Lower leg skin (tissue), 4 donors: ENCODE measurements around the gene ARID1B. TPM values are rescaled to one million over a fixed set of nuclear protein-coding genes. Genes with fewer than 3 reads are reported as not detected.
"Not testable (repeated sequence)": the region's sequence is repeated elsewhere in the genome, so short reads cannot be mapped to it uniquely, and the experiment has no call there.

Experiments
- DNase-seq, 2 donors: peaks; one replicate each; pipeline ENCODE4 v3.0.0-alpha.2; 2019; ENCODE audit warnings: low spot score in 2 of 2
- H3K4me3 ChIP-seq: fragments of 200-600 bp; sonication (generic); 2 replicates; pipeline ENCODE4 v1.5.1; 2017; ENCODE audit warnings: mild to moderate bottlenecking, low read depth; ENCODE audit not compliant: poor library complexity, severe bottlenecking
- POLR2A ChIP-seq, 2 donors: fragments of 450-650 bp; IDR thresholded peaks; one replicate each; pipeline ENCODE4 v1.6.1; 2016 to 2017; ENCODE audit warnings: antibody characterized with exemption in 2 of 2, mild to moderate bottlenecking in 1 of 2, moderate library complexity in 1 of 2
- WGBS, 2 donors: methylation state at CpG; one replicate each; pipeline ENCODE4 v1.1.5; 2018; 5-methylcytosine and 5-hydroxymethylcytosine counted together
- intact Hi-C: fragments of 100-400 bp; cut with DNase I; formaldehyde crosslinking; loops from one replicate; pipeline ENCODE4 v1.15.0; 2023; ENCODE audit warnings: low total_unique reads
- total RNA-seq, 4 donors: library from RNA; depleted of rRNA; stranded (reverse); fragments of >200 nt; gene quantifications; one replicate each; pipeline ENCODE4 v1.1.0, GENCODE V29; 2016
- TF ChIP-seq, protein P1 (sequence below), 3 donors: fragments of 450-650 bp; IDR thresholded peaks; one replicate each; pipeline ENCODE4 v1.5.1; 2016; ENCODE audit warnings: antibody characterized with exemption in 3 of 3, mild to moderate bottlenecking in 3 of 3, moderate library complexity in 2 of 3

ARID1B gene
- total RNA-seq, 4 donors from 2014 or later: 87.3 to 132 (median 102) TPM

DNA sequence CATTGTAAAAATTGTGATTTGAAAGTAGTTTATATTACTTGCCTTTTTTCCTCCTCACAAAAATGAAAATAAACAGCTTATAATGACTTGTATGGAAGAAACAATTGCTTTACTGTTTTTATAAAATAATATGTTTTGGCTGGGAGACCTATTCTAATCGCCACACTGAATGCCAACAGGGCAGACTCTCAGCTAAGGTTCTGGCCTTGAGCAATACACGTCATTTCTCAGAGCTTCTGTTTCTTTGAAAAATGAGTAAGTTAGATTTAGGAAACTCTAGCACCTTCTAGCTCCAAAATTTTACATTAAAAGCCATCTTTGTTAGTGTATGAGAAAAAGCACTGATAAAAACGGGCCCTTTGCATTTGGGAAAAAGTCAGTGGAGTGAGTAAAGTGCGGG, 166.6 kb downstream of the ARID1B start:
- no peak for DNase-seq
- no peak for TF ChIP-seq POLR2A (IDR thresholded peaks at IDR 0.05)
- TF ChIP-seq, protein P1, sequence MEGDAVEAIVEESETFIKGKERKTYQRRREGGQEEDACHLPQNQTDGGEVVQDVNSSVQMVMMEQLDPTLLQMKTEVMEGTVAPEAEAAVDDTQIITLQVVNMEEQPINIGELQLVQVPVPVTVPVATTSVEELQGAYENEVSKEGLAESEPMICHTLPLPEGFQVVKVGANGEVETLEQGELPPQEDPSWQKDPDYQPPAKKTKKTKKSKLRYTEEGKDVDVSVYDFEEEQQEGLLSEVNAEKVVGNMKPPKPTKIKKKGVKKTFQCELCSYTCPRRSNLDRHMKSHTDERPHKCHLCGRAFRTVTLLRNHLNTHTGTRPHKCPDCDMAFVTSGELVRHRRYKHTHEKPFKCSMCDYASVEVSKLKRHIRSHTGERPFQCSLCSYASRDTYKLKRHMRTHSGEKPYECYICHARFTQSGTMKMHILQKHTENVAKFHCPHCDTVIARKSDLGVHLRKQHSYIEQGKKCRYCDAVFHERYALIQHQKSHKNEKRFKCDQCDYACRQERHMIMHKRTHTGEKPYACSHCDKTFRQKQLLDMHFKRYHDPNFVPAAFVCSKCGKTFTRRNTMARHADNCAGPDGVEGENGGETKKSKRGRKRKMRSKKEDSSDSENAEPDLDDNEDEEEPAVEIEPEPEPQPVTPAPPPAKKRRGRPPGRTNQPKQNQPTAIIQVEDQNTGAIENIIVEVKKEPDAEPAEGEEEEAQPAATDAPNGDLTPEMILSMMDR (IDR thresholded peaks at IDR 0.05): no peak
- intact Hi-C loops: no loop called here
- 70 to 73% methylated on average over 4 of the region's 4 CpGs for WGBS, 2 donors
- no peak overlapping the region for H3K4me3 ChIP-seq

DNA sequence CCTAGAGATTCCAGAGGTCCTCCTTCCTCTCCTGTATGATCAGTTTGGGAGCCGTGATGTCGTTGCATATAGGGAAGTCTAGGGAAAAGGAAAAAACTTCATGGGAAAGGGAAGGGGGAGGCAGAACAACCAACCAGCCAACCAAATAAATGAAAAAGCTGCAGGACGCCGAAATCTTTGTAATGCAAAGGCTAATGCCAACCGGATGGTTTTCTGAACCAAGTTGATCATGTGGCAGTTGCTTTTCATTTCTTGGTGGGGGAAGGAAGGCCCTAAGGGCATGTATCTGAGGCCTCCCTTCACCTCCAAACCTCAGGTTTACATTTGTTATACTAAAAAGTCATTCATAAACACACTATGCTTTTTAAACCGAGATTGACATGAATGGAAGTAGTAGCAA, 167.2 kb downstream of the ARID1B start:
- intact Hi-C loops: no loop called here
- no peak overlapping the region for H3K4me3 ChIP-seq
- no peak for DNase-seq
- 76 to 80% methylated on average over 6 of the region's 6 CpGs for WGBS, 2 donors
- TF ChIP-seq POLR2A (IDR thresholded peaks at IDR 0.05): no peak
- TF ChIP-seq, protein P1 (IDR thresholded peaks at IDR 0.05): no peak

DNA sequence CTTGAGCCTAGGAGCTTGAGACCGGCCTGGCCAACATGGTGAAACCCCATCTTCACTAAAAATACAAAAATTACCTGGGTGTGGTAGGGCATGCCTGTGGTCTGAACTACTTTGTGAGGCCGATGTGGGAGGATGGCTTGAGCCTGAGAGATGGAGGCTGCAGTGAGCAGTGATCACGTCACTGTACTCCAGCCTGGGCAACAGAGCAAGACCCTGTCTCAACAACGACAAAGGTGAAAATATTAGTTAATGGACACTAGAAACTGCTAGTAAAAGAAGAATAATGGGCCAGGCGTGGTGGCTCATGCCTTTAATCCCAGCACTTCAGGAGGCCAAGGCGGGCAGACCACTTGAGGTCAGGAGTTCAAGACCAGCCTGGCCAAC, 168.6 kb downstream of the ARID1B start:
- WGBS, 2 donors: 96 to 97% methylated on average over 6 of the region's 6 CpGs
- DNase-seq, H3K4me3 ChIP-seq, intact Hi-C loops: not testable (repeated sequence)

DNA sequence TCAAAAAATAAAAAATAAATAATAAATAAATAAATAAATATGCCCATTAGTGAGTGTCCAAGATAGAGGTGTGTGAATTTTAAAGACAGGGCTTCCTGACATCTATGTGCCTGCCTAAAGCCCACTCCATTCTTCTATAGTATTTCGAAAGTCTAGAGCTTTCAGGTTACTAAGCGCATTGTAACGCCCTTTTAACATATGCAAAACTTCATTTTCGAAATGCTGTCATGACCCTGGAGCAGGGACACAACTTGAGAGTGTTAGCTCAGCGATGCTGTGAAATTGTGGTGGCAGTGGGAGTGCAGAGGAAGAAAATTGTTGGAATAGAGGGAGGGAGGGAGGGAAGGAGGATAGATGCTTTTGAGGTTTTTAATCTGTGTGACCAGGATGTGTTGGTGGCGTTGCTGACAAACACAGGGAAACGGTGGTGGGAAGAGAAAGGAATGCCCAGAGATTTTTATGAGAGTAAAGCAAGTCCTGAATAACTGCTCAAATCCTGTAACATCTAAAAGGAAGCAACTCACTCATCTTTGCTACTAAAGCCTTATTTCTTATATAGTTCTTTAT, 169.3 kb downstream of the ARID1B start:
- no peak overlapping the region for H3K4me3 ChIP-seq
- 81% methylated on average over 7 of the region's 7 CpGs for WGBS, 2 donors
- TF ChIP-seq, protein P1 (IDR thresholded peaks at IDR 0.05): no peak
- TF ChIP-seq POLR2A (IDR thresholded peaks at IDR 0.05): no peak
- DNase-seq: no peak
- intact Hi-C loops: no loop called here

DNA sequence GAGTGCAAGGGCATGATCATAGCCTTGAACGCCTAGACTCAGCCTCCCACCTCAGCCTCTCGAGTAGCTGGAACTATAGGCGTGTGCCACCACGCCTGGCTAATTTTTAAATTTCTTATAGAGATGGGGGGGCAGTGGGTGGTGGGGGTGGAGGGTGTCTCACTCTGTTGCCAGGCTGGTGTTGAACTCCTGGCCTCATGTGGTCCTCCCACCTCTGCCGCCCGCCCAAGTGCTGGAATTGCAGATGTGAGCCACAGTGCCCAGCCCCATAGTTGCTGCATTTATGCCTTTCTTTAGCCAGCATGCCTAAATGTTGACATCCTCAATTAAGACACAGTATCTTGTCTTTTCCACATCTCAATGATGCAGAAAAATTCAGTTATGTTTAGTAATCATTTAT, 171.1 kb downstream of the ARID1B start:
- no peak overlapping the region for H3K4me3 ChIP-seq
- TF ChIP-seq POLR2A (IDR thresholded peaks at IDR 0.05): no peak
- TF ChIP-seq, protein P1 (IDR thresholded peaks at IDR 0.05): no peak
- intact Hi-C loops: no loop called here
- WGBS, 2 donors: 87 to 93% methylated on average over 6 of the region's 6 CpGs
- DNase-seq: no peak

DNA sequence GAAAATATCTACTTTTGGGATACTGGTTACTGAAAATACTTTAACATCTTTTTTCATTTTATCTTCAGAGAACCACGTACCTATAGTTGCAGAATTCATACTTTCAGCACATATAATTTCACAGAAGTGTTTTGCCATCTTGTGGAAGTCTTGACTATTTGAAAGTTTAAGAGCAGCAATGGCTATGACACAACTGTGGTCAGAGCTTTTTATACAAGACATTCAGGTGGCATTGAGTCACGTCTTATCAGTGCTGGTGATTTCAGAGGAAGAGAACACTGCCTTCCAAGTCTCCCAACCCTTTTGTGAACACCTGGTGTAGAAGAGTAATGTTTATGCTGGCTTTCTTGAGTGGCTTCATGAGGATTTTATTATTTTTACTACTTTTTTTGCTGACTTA, 171.6 kb downstream of the ARID1B start:
- H3K4me3 ChIP-seq: no peak overlapping the region
- DNase-seq: no peak
- intact Hi-C loops: no loop called here
- WGBS, 2 donors: 68 to 75% methylated on average over 2 of the region's 2 CpGs
- TF ChIP-seq, protein P1 (IDR thresholded peaks at IDR 0.05): no peak
- TF ChIP-seq POLR2A (IDR thresholded peaks at IDR 0.05): no peak
